IPS DF 4.7 (cell line): Measurements from ENCODE around the gene PNMA8A.

Source experiments
- DNase-seq: peaks from one replicate; pipeline ENCODE4 v3.0.0-alpha.2; 2013; ENCODE audit warnings: low spot score; ENCODE audit errors: extremely low read depth

PNMA8A gene

DNA sequence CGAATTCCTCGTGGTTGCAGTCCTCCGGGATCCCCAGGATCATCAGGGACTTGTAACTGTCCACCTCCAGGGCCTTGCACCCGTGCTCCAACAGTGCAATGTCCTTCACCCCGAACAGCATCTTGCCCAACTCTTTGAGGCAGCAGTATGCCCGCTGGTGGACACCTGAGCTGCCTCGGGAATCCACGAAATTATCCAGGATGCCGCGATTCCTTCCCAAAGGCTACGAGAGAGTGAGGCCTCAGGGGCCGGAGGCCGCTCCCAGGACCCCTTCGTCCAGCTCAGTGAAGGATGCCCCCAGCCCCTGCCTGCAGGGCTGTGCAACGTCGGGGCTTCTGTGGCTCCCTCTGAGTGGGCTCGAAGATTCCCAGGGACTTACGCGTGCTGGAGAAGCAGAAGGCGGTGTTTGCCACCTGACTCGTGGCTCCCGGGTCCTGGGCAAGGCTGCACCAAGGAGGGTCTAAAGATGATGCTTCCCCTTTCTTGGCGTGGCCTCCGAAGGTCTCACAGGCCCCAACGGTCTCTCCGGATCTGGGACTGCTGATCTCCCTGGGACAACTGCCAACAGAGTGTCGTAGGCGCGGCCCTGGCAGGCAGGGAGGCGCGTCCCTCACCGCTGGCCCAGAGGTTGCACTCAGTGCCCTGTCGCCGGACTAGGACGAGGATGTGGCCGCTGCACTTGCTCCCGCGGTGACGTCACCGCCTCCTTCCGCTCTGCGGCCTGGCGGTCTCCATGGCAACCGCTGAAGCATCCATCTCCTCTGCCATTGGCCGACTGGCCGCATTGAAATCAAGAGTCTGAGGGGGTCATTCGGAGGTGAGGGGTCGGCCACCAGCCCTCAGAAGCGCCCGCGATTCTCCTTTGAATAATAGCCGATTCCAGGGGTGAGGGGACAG is 42.9 kb downstream of the PNMA8A start, which contains the start of gene PNMA8C:
Gene PNMA8C (minus strand): TSS at position 698 of the 897 bp plus-strand sequence. CDS start 577 bp downstream, at position 121.
- DNase-seq = no peak

DNA sequence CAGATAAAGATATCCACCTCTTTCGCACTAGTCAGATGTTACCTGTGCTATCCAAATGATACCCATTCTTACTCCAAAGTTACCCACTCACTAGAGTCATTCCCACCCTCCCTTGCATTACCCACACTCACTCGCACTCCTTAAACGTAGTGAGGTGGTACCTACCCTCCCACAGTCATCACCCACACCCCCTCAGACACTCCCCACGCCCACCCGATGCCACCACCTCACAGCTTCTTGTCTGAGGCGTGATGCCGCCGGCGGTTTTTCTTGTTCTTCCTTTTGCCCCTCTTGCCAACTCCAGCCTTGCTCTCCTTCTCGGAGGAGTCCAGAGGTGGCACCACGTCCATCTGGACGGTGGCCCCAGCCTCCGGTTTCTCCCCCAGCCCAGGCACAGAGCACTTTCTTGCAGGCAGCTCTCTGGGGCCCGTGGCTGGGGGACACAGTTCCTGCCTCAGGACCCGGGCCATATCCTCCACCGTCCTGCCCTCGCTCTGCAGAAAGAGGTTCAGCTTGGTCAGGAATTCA is 43.8 kb downstream of the PNMA8A start:
- DNase-seq = no peak

DNA sequence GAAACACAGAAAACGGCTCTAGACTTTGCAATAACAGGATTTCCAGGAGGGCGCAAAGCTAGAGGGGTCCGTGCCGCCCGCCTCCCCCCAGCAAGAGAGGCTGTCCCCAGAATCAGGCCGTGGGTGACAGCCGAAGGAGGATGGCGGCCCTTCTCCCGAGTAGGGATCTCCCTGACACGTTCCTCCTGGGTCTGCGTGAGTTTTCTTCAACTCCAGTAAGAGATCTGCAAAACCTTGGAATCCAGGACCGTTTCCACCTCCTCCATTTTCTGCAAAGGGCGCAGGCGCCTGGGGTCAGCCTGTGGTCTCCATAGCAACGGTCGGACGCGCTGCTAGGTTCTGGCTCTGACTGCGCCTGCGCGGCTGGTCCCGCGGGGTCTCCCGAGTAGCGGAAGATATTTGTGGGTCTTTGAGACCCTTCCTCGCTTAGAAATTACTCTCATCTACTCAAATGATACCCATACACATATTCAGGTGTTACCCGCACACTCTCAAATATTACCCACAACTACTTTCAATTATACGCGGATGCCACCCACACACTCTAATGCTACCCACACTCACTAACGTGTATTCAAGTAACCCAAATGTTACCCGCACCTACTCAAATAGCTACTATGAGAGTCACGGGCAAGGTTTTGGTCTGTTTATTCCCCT is 44.7 kb downstream of the PNMA8A start:
- no peak for DNase-seq

DNA sequence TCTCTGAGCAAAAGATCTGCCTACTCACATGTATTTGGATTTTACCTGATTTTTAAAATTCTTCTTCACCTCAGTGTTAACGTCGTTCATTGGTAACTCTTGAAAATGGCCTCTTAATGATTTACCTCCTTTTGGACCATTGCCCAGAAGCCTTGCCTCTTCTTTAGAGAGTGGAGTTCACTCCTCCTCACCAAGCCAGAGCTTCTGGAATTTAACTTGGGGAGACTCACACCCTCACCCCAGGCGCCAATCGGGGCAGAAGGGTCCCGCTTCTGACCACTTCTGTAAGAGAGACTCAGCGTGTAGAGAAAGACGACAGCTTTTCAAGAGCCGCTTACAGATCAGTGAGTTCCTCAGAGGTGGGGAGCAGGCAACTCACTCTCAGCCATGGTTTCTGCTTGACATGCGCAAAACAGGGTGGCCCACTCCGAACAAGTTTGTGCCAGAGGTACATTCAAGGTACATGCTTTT is 45.3 kb downstream of the PNMA8A start:
- DNase-seq = no peak

DNA sequence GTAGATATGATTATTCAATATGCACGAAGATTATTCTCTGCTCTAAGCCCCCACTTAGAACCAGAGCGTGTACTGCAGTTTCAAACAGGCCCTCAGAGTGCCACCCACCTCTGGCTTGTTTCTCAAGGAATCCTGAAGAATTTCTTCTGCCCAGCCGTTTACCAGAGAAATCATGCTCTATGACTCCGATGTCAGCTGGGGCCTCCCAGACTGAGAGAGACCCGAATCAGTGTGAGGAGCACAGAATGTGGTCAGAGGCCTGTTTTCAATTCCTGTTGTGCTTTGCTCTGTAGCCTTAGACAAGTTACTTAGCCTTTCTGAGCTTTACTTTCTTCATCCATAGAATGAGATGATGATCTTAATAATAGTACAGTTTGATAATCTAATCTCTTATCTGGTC is 48.2 kb downstream of the PNMA8A start:
- no peak for DNase-seq

DNA sequence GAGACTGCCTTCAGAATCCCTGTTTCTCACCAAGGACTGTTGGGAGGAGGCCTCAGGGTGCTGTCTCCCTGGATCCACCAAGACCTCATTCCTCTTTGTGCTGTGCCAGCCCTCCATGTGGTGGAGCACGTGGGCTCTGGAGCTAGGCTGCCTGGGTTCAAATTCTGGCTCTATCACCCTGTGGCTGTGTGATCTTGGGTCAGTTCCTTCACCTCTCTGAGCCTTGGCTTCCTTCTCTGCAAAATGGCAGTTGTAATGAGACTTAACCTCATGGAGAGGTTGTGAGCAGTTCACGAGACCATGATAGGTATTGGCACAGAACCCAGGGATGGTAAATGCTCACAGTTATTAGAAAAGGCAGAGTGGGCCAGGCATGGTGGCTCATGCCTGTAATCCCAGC is 49.0 kb downstream of the PNMA8A start:
- DNase-seq = no peak

DNA sequence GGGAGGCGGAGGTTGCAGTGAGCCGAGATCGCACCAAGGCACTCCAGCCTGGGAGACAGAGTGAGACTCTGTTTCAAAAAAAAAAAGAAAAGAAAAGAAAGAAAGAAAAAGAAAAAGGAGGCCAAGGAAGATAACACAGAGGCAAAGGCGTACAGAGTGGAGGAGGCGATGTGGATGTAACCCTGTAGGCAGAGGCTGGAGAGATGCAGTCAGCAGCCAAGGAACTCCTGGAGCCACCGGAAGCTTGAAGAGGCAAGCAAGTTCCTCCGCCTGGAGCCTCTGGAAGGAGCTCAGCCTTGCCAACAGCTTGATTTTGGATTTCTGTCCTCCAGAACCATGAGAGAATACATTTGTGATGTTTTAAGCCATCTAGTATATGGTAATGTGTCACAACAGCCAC is 51.3 kb downstream of the PNMA8A start:
- no peak for DNase-seq
